HepG2 (cell line): Measurements from ENCODE around the gene INSRR.

Experiments
- POLR2A ChIP-seq, 2 experiments: IDR thresholded peaks; 2 replicates each; pipeline ENCODE4 v1.6.1; 2011; ENCODE audit warnings: low read depth in 2 of 2, low read length in 2 of 2, mild to moderate bottlenecking in 1 of 2, moderate library complexity in 1 of 2; ENCODE audit not compliant: insufficient read depth in 1 of 2
- ZBTB1 ChIP-seq: sonication (generic); formaldehyde crosslinking; IDR thresholded peaks from 2 replicates; pipeline ENCODE4 v1.4.0; 2020; ENCODE audit warnings: missing genetic modification reagents, borderline replicate concordance
- ZBTB21 ChIP-seq: sonication (generic); formaldehyde crosslinking; IDR thresholded peaks from 2 replicates; pipeline ENCODE4 v1.4.0; 2020; ENCODE audit warnings: missing genetic modification reagents
- ZNF776 ChIP-seq: sonication (generic); formaldehyde crosslinking; IDR thresholded peaks from 2 replicates; pipeline ENCODE4 v1.4.0; 2020; ENCODE audit warnings: mild to moderate bottlenecking, missing genetic modification reagents
- TF ChIP-seq, protein P1 (sequence below): IDR thresholded peaks from 2 replicates; pipeline ENCODE4 v1.6.1; 2012; ENCODE audit warnings: low read depth, low read length, improper control_type of control experiment

- TF ChIP-seq POLR2A (IDR thresholded peaks at IDR 0.05; ENCODE audit: insufficient read depth in 1 of 2, low read depth in 2 of 2, low read length in 2 of 2) (no peak), ZBTB1 (CRISPR knock-in tag) (no peak), ZBTB21 (CRISPR knock-in tag) (no peak), ZNF776 (CRISPR knock-in tag) (no peak)
- TF ChIP-seq, protein P1, sequence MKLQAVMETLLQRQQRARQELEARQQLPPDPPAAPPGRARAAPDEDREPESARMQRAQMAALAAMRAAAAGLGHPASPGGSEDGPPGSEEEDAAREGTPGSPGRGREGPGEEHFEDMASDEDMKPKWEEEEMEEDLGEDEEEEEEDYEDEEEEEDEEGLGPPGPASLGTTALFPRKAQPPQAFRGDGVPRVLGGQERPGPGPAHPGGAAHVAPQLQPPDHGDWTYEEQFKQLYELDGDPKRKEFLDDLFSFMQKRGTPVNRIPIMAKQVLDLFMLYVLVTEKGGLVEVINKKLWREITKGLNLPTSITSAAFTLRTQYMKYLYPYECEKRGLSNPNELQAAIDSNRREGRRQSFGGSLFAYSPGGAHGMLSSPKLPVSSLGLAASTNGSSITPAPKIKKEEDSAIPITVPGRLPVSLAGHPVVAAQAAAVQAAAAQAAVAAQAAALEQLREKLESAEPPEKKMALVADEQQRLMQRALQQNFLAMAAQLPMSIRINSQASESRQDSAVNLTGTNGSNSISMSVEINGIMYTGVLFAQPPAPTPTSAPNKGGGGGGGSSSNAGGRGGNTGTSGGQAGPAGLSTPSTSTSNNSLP: no peak
Observed at GRCh38 chr1:156836041-156836654, 22.8 kb downstream of the INSRR start.
